ENCODE data around the gene CRYGN.

DNA sequence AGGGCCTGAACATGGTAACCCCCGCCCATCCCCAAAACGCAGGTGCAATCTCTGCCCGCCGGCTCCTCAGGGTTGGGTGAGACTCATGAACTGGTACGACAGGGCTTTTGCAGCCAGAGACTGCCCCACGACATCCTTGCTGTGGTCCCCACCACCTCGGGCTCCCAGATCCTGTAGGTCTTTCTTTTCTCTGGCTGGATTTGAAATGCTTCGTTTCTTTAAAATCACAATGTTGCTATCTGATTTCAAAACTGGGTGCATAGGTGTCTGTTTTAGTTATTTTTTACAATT lies 52.0 kb downstream of the CRYGN start:
- no peak for TF ChIP-seq EP300 (IDR thresholded peaks at IDR 0.05)
- TF ChIP-seq POLR2A (IDR thresholded peaks at IDR 0.05), result no peak
- TF ChIP-seq, protein P1, sequence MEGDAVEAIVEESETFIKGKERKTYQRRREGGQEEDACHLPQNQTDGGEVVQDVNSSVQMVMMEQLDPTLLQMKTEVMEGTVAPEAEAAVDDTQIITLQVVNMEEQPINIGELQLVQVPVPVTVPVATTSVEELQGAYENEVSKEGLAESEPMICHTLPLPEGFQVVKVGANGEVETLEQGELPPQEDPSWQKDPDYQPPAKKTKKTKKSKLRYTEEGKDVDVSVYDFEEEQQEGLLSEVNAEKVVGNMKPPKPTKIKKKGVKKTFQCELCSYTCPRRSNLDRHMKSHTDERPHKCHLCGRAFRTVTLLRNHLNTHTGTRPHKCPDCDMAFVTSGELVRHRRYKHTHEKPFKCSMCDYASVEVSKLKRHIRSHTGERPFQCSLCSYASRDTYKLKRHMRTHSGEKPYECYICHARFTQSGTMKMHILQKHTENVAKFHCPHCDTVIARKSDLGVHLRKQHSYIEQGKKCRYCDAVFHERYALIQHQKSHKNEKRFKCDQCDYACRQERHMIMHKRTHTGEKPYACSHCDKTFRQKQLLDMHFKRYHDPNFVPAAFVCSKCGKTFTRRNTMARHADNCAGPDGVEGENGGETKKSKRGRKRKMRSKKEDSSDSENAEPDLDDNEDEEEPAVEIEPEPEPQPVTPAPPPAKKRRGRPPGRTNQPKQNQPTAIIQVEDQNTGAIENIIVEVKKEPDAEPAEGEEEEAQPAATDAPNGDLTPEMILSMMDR (IDR thresholded peaks at IDR 0.05), result no peak
